NCI-H526 treated with DMSO at 0.1 percent for 48 hours (cell line): ENCODE results near the gene GPR21.
A peak's percentile ranks its signal among the peaks of the same experiment; 100 is the strongest.

ENCODE experiments used
- DNase-seq: peaks from one replicate; lab custom pipeline; 2025; lab: John Stamatoyannopoulos, UW

GPR21 gene

DNA sequence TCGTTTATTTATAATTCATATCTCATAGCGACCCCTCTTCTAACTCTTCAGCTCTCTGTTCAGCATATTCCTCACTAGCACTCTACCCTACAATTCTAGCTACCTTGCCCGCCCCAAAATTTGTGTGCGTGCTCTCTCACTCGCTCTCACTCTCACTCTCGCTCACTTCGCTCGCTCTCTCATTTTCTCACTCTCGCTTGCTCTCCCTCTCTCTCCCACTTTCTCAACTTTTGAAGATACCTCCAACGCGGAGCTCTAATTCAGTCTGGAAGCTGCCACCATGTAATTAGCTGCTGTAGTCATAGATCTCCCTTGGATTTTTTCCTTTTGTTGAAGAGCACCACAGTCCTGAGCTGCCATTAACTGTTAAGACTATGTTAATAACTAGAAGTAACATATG, 30.4 kb downstream of the GPR21 start:
- no peak for DNase-seq

DNA sequence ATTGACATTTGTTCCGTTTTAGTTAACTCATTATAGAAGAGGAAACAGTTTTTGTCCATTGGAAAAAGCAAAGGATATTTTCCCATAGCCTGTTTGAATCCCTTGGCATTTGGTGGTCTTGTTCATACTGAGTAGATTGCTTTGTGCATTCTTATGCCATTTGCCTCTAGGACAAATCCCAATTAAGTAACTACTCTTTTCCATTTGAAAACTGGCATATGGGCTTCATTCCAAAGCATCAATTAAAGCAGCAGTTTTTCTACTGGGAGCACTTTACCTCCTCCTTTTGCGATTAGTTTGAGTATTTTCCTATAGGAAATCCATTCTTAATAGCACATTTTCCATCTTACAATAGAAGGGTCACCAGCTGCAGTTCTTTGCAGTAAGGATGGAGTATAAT, 31.2 kb downstream of the GPR21 start:
- no peak for DNase-seq

DNA sequence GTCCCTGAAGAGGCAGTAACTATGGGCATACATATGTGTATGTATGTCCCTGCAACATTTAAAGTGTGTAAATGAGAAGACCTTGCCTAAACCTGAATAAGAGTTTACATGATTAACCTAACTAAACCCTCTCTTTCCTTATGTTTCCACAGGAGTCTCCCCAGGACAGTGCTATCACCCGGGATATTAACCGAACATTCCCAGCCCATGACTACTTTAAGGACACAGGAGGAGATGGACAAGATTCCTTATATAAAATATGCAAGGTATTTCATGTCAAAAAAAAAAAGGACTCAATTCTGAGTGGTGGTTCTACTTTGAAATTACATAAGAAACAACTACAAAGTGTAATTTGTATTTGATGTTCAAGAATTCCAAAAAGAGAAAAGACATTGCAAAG, 31.7 kb downstream of the GPR21 start:
- no peak for DNase-seq

DNA sequence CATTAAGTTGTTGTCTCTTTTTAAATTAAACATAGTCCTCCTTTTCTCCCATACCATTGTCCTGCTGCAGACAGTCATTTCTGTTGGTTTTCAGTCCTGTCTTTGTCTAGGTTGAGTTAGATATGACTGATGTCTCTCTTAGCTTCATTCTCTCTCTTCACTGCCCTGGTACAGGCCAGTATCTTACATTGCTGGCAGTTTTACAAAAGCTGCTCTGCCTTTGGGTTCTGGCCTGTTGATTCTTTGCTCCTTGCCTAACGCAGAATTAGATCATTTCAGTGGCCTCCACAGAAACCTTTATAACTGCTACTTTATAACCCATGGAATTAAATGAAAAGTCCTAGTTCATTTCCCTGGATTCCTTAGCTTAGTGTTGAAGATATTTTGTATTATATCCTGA, 33.7 kb downstream of the GPR21 start:
- no peak for DNase-seq

DNA sequence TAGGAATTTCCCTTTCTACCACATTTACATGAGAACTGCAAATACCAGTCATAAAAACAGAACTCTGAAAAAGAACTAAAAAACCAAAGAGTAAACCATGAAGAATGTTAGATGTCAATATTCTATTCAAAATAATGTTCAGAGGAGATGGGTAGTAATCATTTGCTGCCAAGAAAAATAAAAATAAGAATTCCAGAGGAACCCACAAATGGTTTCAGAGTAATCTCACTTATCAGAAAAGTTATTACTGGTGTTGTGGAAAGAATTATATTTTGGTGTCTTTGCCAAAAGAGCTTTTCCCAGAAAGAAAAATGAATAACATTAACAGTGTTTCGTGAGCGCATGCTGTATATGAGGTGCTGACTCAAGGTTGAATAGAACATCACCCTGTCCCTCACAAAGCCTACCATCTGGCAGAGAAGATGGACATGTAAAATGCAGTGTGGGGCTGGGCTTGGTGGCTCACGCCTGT, 35.6 kb downstream of the GPR21 start:
- DNase-seq, result no peak

DNA sequence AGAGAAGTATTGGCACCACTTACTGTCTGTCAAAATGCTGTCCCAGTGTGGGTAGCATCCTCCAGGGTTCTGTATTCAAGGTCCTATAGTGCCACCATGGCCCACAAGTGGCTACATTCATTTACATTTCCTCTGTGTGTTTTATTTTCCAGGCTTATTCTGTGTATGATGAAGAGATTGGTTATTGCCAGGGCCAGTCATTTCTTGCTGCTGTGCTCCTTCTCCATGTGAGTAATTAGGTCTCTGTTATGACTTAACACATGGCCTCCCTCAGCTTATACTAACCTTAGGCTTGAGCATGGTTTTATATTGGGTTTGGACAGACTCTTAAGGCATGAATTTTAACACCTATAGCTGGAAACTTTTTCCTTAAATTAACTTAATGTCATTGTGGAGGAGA, 36.7 kb downstream of the GPR21 start:
- DNase-seq, result no peak

DNA sequence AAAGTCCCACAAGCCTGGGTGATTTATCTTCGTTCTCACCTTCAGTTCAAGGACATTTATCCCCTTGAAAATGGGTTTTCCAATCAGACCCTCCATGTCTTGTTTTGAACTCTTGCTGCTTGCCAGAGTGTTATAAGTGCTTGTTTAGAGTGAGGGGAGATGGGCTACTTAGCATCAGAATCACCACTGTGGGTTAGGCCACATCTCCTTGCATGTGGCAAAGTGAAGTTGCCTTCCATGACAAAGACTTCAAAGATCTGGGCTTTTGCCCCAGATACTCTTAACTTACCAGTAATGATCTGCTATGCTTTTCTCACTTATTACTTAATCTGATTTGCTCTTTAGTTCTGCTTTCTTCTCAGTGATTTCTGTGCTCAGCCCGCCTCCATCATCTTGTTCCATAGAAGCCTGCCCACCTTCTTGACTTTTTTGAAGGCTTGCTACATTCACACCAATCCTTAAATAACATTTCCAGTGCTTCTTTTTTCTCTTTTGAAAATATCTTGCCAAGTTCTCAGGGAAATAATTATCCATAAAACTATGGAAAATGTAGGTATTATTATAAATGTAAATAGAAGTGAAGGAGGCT, 39.0 kb downstream of the GPR21 start:
- no peak for DNase-seq

DNA sequence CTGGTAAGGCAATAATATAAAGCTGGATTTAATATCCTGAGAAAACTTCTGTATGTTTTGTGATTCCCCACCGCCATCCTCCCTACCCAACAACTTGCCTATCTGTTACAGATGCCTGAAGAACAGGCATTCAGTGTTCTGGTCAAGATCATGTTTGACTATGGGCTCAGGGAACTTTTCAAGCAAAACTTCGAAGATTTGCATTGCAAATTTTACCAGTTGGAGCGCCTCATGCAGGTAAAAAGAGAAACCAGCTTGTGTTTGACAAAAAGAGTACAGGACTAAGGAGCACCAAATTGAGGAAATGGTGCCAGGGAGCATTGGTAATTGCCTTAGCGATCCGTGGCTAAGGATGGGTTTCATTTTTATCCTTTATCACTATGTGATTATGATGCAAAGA, 40.0 kb downstream of the GPR21 start:
- DNase-seq, result peak; percentile 83

DNA sequence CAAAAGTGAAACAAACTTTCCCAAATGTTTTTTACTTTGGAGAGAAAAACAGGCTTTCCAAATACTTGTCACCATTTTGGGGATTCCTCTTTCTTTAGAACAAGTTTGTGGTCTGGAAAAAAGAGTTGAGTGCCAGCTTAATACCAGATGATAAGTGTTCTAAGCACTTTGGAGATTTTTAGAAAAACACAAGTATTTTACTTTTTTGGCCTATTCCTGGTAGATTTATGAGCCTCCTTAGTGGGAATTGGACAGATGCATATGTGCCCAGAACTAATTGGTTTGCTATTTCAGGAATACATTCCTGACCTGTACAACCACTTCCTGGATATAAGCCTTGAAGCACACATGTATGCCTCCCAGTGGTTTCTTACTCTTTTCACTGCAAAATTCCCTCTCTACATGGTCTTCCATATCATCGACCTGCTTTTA, 40.5 kb downstream of the GPR21 start:
- peak; percentile 6 for DNase-seq

DNA sequence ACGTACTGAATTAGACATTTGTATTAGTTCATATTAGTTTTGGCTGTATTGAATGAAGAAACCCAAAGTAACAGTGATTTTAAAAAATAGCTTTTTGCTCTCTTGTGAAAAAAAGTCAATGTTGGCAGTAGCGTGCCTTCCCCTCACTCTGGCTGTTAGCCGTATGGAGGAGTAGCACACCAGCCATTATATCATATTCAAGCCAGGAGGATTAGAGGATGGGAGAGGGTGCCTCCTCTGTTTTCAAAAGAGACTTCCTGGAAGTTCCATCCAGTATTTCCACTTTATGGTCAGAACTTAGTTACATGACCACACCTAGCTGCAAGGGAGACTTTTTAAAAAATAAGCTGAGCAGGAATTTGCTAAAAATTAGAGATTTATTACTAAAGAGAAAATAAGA, 41.2 kb downstream of the GPR21 start:
- no peak for DNase-seq

DNA sequence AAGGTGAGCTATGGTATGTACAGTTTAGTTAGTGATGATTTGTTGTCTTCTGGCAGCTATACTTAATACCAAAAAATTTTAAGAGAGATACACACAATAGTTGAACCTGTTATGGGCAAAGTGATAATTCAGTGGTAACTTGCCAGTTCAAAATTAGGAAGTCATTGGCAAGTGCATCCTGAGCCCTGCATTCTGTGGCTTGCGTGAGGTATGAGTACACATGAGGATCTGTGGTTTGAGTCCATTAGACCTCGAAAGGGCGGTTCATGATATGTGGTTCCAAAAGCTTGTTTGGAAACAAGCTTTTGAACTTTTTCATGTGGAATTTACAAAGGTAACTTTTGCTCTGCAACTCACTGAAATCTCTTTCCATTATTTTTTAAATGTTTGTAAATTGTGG, 47.0 kb downstream of the GPR21 start:
- no peak for DNase-seq

DNA sequence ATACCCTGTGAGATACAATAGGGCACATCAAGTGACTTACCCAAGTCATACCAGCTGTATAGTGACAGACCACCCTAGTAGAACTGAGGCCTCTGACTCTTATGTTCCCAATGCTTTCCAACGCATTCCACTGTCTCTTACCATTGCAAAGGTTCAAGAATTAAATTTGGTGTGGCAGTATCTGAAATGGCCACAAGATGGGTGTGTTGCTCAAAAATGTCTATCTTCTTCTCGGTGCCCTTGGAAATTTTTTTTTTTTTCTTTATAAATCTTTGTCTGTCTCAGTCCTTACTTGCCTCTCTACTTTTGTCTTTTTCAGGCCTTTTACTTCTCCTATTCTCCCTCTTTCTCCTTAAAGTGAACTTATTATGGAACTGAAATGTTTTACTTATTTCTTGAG, 48.4 kb downstream of the GPR21 start:
- DNase-seq, result no peak

DNA sequence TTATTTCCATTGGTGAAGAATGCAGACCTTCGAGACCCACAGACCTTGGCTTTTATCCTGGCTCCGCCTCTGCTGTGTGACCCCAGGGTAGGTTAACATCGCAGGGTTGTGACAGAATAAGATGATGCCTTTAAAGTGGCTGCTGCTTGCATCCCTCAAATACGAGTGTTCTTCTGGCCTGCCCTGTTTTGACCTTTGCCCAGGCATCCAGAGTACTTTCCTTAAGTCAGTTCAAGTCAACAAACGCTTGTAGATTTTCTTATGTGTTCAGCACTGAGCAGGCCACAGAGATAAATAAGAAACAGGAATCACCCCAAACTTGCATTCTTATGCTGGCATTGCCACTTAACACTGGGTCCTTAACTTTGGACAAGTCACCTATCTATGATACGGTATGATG, 50.2 kb downstream of the GPR21 start:
- no peak for DNase-seq

DNA sequence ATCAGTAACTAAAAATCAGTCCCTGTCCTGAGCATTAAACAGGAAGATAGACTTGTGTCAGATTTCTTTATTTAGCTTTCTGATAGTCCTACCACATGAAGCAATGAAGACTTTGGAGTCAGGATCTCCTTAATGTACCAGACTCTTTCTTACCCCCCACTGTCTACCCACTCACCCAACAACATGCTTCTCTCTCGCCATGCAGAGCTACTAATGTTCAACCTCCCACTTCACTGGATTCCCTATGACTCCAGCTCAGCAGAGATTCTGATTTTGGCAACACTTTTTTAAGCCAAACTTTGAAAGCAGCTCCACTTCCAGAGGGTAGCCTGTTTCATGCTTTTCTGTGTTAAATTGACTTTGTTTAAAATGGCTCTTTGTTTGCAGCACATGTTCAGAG, 50.8 kb downstream of the GPR21 start:
- no peak for DNase-seq
